GM12865 (cell line): ENCODE data around the gene ANGEL2.

Experiments used
- DNase-seq: peaks from one replicate; pipeline ENCODE4 v3.0.0; 2010; ENCODE audit warnings: low read depth
- H3K4me3 ChIP-seq: 2 replicates; pipeline ENCODE4 v1.5.1; 2011; ENCODE audit warnings: mild to moderate bottlenecking, low read depth, low read length, control low read depth
- TF ChIP-seq, protein P1 (sequence below): IDR thresholded peaks from 2 replicates; pipeline ENCODE4 v1.5.1; 2011; ENCODE audit warnings: low read length, control low read depth, low read depth, inconsistent platforms; ENCODE audit not compliant: insufficient read depth; ENCODE audit errors: missing control alignments

The ANGEL2 gene

GRCh38 chr1:212974711-212975110 is 41.0 kb downstream of the ANGEL2 start:
- DNase-seq = no peak
- TF ChIP-seq, protein P1, sequence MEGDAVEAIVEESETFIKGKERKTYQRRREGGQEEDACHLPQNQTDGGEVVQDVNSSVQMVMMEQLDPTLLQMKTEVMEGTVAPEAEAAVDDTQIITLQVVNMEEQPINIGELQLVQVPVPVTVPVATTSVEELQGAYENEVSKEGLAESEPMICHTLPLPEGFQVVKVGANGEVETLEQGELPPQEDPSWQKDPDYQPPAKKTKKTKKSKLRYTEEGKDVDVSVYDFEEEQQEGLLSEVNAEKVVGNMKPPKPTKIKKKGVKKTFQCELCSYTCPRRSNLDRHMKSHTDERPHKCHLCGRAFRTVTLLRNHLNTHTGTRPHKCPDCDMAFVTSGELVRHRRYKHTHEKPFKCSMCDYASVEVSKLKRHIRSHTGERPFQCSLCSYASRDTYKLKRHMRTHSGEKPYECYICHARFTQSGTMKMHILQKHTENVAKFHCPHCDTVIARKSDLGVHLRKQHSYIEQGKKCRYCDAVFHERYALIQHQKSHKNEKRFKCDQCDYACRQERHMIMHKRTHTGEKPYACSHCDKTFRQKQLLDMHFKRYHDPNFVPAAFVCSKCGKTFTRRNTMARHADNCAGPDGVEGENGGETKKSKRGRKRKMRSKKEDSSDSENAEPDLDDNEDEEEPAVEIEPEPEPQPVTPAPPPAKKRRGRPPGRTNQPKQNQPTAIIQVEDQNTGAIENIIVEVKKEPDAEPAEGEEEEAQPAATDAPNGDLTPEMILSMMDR = no peak
- H3K4me3 ChIP-seq = no peak overlapping the region

- H3K4me3 ChIP-seq = no peak overlapping the region
- TF ChIP-seq, protein P1 = no peak
- DNase-seq = no peak
Measured at GRCh38 chr1:212973899-212974298, 41.8 kb downstream of the ANGEL2 start.

GRCh38 chr1:212973426-212973825 is 42.2 kb downstream of the ANGEL2 start:
- H3K4me3 ChIP-seq = no peak overlapping the region
- TF ChIP-seq, protein P1 = no peak
- no peak for DNase-seq

DNA sequence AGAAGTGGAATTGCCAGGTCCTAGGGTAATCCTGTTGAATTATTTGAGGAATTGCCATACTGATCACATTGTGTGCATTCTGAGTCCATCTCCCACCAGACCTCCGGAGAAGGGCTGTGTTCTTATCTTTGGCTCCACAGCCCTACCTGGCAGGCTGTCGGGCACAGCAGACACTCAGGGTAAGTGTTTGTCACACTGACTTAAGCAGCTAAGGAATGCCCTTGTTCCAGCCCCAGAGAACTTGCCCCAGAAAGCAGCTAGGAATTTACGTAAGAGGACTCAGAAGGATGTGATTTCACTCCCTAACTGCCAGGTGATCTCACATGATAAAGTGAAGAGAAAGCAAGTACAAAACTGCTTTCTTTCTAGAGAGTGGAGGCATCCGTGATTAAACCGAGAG is 44.4 kb downstream of the ANGEL2 start:
- TF ChIP-seq, protein P1 = no peak
- H3K4me3 ChIP-seq = no peak overlapping the region
- no peak for DNase-seq

DNA sequence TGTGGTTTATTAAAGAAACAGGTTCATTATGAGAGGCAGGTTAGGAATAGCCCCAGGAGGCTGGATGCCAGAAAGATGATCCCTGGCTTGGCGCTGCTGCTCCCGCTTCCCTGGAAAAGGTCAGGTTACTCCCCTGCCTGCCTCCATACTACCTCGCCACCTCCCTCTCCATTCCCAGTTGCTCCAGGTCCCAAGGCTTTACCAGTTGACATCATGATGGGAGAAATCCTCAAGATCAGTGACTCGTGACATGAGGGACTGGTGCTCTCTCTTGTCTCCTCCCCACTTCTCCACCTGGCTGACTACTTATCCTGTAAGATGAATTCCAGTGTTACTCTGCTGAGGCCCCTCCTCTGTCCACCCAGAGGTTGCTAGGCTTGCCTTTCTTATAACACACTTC is 45.6 kb downstream of the ANGEL2 start:
- no peak for DNase-seq
- no peak overlapping the region for H3K4me3 ChIP-seq
- TF ChIP-seq, protein P1 = no peak

DNA sequence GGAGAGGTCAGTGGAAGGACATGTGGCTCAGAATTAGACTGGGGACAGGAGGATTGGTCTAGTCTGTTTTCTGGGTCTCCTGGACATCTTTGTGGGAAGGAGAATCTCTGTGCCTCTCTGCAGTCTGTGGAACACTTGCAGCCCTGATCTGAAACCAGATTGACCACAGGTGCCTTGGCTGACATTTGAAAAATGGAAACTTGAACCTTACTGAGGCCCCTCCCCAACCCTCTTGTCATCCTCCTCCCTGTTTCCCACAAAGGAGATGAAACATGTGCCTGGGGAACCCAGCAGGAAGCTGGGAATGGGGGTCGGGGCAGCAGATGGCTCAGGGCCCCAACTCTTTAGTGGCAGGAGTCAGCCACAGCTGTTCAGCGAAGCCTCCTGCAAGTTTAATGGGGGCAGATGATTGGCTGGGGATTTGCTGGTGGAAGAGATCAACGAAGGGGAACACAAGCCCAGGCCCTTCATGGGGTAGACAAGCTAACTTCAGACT is 47.3 kb downstream of the ANGEL2 start:
- no peak overlapping the region for H3K4me3 ChIP-seq
- TF ChIP-seq, protein P1 = no peak
- peak; percentile 46 for DNase-seq

- TF ChIP-seq, protein P1 = peak; percentile 68
- H3K4me3 ChIP-seq = no peak overlapping the region
- DNase-seq = peak; percentile 55
Measured at GRCh38 chr1:212967801-212968200, 47.9 kb downstream of the ANGEL2 start.
